HG02642 (cell line): ENCODE results near the gene RRAS2.

ENCODE experiments used
- ATAC-seq: cut with Tn5 transposase; IDR thresholded peaks from one replicate; pipeline ENCODE4 v1.9.1; 2021; ENCODE audit warnings: mild to moderate bottlenecking; ENCODE audit not compliant: unreplicated experiment, poor library complexity

The RRAS2 gene

DNA sequence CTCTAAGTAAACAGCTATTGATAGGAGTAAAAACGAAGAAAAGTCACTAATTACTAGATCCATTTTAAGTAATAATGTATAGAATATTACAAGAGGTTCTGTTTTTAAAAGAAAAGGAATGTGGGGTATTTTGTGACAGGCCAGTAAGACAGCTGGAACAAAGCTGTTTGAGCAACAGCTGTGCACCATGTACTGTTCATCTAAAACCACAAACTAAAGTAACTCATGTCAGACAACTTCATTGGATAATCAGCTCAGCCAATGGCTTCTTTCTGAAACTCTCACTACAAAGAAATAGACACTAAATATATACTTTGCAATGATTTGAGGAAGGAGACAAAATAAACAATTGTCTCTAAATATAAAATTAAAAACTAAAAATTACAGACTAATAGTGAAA, 16.1 kb downstream of the RRAS2 start:
- ATAC-seq: peak; percentile 84

GRCh38 chr11:14341968-14342367, 17.0 kb downstream of the RRAS2 start:
- no peak for ATAC-seq

DNA sequence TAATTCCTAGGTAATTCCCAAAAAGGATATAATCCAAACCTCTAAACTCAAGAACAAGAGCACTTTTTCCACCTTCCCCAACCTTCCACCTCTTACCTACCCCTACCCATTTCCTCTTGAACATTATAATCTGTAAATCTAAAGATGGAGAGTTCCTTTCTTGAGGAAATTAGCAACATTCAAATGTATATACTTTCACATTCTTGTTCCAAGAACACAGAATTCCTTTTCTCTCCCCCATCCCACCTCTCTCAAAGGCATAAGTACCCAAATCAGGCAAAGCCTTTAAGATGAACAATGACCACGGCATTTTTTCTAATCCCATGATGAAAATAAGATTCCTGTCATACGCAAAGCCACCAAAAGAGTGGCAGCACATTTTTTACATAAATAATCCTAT, 18.3 kb downstream of the RRAS2 start:
- ATAC-seq: no peak

DNA sequence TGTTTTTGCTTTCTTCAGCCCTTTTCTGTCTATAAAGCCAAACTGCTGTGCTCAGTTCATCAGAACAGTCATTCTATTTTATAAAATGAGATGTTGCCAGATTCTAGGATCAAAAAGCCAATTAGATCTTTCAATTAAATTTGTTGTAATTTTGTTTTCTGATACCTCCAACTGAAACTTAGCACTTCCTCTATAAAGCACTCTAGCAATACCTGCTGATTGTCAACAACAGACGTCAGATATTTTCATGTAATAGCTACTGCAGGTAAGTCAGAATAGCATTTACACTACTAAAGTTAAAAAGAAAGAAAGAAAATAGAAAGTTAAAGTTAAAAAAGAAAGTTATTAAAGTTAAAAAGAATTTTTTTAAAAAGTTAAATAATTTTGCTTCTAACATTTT, 19.6 kb downstream of the RRAS2 start:
- ATAC-seq: no peak

GRCh38 chr11:14336507-14337503, 22.2 kb downstream of the RRAS2 start:
- ATAC-seq: no peak

GRCh38 chr11:14335712-14336111, 23.3 kb downstream of the RRAS2 start:
- ATAC-seq: no peak

GRCh38 chr11:14334893-14335292, 24.1 kb downstream of the RRAS2 start:
- ATAC-seq: peak; percentile 54

DNA sequence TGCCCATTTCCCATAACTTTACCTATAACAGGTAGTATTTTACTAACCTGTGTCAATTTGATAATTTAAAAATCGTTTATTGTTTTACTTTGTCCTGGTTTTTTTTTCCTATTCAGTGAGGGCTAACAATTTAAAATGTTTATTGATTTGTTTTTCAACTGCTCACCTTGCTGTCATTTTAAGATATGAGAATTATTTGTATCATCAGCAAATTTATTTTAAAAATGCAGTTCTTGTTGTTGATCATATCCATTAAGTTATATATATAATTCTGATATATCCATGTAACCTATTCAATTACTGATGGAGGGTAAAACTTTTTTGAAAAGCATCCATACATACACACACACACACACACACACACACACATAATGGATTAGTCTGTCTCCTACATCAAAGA, 24.8 kb downstream of the RRAS2 start:
- ATAC-seq: no peak

DNA sequence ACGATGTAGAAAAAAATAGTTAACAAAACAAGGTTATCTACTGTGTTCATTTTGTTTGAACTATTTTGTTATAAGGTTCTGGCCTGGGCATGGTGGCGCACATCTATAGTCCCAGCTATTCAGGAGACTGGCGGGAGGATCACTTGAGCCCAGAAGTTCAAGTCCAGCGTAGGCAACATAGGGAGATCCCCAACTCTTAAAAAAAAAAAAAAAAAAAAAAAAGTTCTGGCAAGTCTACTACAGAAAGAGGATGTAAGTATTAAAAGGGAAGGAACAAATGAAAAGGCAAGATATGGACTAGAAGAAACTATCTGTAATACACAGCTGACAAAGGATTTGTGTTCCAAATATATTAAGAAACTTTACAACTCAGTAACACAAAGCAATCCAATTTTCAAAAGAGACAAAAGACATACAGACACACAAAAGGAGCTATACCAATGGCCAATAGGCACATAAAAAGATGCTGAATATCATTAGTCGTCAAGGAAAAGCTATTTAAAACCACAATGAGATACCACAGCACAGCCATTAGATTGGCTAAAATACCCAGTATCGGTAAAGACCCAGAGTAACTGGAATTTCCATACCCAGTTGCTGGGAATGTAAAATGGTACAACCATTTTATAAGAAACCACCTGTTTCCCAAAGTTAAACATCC, 27.4 kb downstream of the RRAS2 start:
- peak; percentile 57 for ATAC-seq

DNA sequence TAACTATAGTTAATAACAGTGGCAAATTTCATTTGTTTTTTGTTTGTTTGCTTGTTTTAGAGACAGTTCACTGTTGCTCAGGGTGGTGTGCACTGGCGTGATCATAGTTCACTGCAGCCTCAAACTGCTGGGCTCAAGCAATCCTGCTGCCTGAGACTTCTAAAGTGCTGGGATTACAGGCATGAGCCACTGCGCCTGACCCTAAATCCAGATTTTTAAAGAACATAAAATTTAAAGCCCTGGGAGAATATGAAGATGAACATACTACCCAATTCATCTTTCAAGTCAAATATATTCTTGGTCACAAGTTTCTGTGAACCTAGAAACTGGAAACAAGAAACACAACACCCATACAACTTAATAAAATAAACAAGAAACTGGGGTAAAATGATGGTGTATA, 28.1 kb downstream of the RRAS2 start:
- ATAC-seq: no peak

GRCh38 chr11:14329702-14330101, 29.3 kb downstream of the RRAS2 start:
- ATAC-seq: no peak

GRCh38 chr11:14327116-14327515, 31.9 kb downstream of the RRAS2 start:
- ATAC-seq: no peak

DNA sequence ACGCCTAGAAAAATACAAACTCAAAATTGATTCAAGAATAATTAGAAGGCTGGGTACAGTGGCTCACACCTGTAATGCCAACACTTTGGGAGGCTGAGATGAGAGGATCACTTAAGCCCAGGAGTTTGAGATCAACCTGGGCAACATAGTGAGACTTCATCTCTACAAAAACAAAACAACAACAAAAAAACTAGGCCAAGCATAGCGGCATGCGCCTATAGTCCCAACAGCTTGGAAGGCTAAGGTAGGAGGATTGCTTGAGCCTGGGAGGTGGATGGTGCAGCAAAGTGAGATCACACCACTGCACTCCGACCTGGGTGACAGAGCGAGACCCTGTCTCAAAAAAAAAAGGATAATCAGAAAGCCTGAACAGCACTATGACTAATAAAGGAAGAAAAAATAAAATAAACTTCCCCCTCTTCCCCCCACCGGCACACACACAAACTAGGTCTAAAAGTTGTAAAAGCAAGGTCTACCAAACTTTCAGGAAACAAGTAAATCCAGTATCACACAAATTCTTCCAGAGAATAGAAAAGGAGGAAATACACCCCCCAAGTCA, 35.8 kb downstream of the RRAS2 start:
- ATAC-seq: no peak

GRCh38 chr11:14322510-14322909, 36.5 kb downstream of the RRAS2 start:
- no peak for ATAC-seq

DNA sequence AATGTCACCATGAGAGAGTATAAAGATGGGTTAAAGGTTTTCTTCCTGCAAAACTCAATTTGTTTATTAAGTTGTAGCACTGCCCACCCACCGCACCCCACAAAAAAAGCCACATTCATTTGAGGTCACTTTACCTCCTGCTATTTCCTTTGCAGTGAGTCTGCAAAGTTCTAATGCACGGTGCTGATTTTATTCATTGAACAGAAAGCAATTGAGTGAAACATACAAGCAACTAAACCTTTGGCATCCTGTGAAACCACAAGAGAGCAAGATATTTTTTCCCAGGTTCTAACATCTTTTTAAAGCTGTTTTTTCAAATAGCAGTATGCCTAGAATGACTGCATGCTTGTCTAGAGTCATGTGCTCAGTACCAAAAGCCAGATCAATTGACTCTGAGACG, 39.0 kb downstream of the RRAS2 start:
- peak; percentile 36 for ATAC-seq

DNA sequence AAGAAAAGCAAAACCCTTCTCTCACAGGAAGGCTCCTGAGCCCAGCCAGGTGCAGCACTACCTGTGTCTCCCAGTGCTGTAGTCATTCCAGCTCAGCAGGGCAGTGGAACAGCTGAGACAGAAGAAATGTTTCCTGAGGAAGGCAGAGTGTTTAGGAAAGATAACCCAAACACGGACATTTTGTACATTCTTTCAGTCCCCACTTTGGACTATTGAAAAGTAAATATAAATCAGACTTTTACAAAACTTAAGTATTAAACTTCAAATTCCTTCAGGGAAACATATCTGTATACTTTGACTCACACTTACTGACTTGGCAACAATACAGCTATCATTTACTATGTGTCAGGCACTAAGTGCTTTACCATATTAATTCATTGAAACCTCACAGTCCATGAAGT, 40.4 kb downstream of the RRAS2 start:
- ATAC-seq: no peak

GRCh38 chr11:14317659-14318325, 41.2 kb downstream of the RRAS2 start:
- ATAC-seq: no peak

GRCh38 chr11:14315130-14315529, 43.9 kb downstream of the RRAS2 start:
- ATAC-seq: peak; percentile 32

GRCh38 chr11:14314127-14314526, 44.9 kb downstream of the RRAS2 start:
- no peak for ATAC-seq

DNA sequence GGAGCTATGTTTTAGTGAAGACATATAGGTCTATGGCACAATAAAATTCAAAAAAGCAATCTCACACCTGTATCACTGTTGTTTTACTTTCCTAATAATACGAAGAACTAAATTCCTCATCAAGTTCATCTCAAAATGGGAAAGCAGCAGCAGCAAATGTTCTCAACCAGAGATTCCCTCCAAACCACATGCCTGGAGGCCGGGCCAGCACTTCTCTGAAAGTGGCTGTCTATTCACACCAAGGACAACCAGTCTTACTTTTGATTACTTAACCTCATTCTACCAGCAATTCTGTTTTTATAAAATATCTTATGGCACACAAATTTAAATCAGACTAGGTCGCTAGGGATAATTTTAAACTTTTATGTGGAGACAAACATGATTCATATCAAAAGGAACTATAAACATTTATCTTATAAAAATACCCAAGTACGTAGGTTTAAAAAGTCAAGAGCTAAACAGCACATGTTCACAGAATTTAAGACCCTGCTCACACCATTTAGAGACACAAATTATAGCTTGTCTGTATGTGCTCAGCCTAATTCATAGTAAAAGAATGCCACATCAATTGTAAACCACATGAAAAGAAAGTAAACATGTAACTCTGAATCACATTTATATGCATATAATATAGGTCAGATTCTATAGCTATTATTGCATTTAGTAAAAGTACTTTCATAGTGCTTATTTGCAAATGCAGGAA, 46.1 kb downstream of the RRAS2 start:
- no peak for ATAC-seq
